Ishikawa (cell line): ENCODE measurements around the gene PLPPR3.

Experiments
- CEBPB ChIP-seq: IDR thresholded peaks from 2 replicates; pipeline ENCODE4 v1.6.1; 2012
- CREB1 ChIP-seq: IDR thresholded peaks from 2 replicates; pipeline ENCODE4 v1.6.1; 2012; ENCODE audit warnings: low read depth
- EGR1 ChIP-seq: IDR thresholded peaks from 2 replicates; pipeline ENCODE4 v1.6.1; 2012
- EP300 ChIP-seq: IDR thresholded peaks from 2 replicates; pipeline ENCODE4 v1.6.1; 2012; ENCODE audit warnings: borderline replicate concordance
- FOXM1 ChIP-seq: IDR thresholded peaks from 2 replicates; pipeline ENCODE4 v1.6.1; 2012; ENCODE audit warnings: low read depth, borderline replicate concordance
- MAX ChIP-seq: IDR thresholded peaks from 2 replicates; pipeline ENCODE4 v1.6.1; 2012
- NFIC ChIP-seq: IDR thresholded peaks from 2 replicates; pipeline ENCODE4 v1.6.1; 2012
- RAD21 ChIP-seq: IDR thresholded peaks from 2 replicates; pipeline ENCODE4 v1.6.1; 2012; ENCODE audit warnings: low read depth
- REST ChIP-seq: IDR thresholded peaks from 2 replicates; pipeline ENCODE4 v1.6.1; 2012; ENCODE audit warnings: low read depth, mild to moderate bottlenecking
- TAF1 ChIP-seq: IDR thresholded peaks from 2 replicates; pipeline ENCODE4 v1.6.1; 2012; ENCODE audit warnings: low read depth, mild to moderate bottlenecking
- TCF12 ChIP-seq: IDR thresholded peaks from 2 replicates; pipeline ENCODE4 v1.6.1; 2012; ENCODE audit warnings: low read depth
- TEAD4 ChIP-seq: IDR thresholded peaks from 2 replicates; pipeline ENCODE4 v1.6.1; 2012
- USF1 ChIP-seq: IDR thresholded peaks from 2 replicates; pipeline ENCODE4 v1.6.1; 2012
- YY1 ChIP-seq: IDR thresholded peaks from 2 replicates; pipeline ENCODE4 v1.6.1; 2012; ENCODE audit warnings: low read depth
- ZBTB7A ChIP-seq: IDR thresholded peaks from 2 replicates; pipeline ENCODE4 v1.6.1; 2012; ENCODE audit warnings: low read depth

The PLPPR3 gene

GRCh38 chr19:778910-779653 lies 42.7 kb downstream of the PLPPR3 start:
- TF ChIP-seq TEAD4 (peak; percentile 7; the same call in 1 of the 2 replicates), MAX (peak; percentile 95), YY1 (no peak), USF1 (0 out of 2 replicates have a peak, but pooled peaks have one; percentile 28), FOXM1 (no peak), NFIC (no peak), CREB1 (no peak), TCF12 (no peak), TAF1 (no peak), CEBPB (peak; percentile 94), REST (no peak)

- no peak for TF ChIP-seq USF1
- no peak for TF ChIP-seq CEBPB
- no peak for TF ChIP-seq EP300
- TF ChIP-seq TCF12 = no peak
- TF ChIP-seq EGR1 = no peak
- no peak for TF ChIP-seq TEAD4
- TF ChIP-seq CREB1 = no peak
- no peak for TF ChIP-seq NFIC
- TF ChIP-seq MAX = no peak
- TF ChIP-seq YY1 = no peak
- TF ChIP-seq RAD21 = no peak
Observed at GRCh38 chr19:776549-776948, 45.2 kb downstream of the PLPPR3 start.

GRCh38 chr19:772730-773436 lies 48.9 kb downstream of the PLPPR3 start:
- TF ChIP-seq ZBTB7A (peak; percentile 84), CEBPB (no peak)

- no peak for TF ChIP-seq TAF1
- no peak for TF ChIP-seq TCF12
- TF ChIP-seq ZBTB7A = no peak
- TF ChIP-seq RAD21 = no peak
- no peak for TF ChIP-seq TEAD4
- TF ChIP-seq USF1 = no peak
- no peak for TF ChIP-seq EP300
Observed at GRCh38 chr19:772063-772462, 49.7 kb downstream of the PLPPR3 start.

GRCh38 chr19:771332-771785 lies 50.4 kb downstream of the PLPPR3 start:
- TF ChIP-seq RAD21 = peak; percentile 32; the same call in 1 of the 2 replicates
- no peak for TF ChIP-seq CEBPB

GRCh38 chr19:769616-770015 lies 52.1 kb downstream of the PLPPR3 start:
- TF ChIP-seq USF1 (no peak), NFIC (no peak), MAX (no peak), FOXM1 (no peak), RAD21 (no peak), CEBPB (no peak), ZBTB7A (no peak)

GRCh38 chr19:768424-768823 lies 53.3 kb downstream of the PLPPR3 start:
- peak; percentile 51; the same call in 1 of the 2 replicates for TF ChIP-seq MAX
- 0 out of 2 replicates have a peak, but pooled peaks have one; percentile 3 for TF ChIP-seq RAD21
- TF ChIP-seq EP300 = peak; percentile 85
- TF ChIP-seq CREB1 = no peak
- TF ChIP-seq EGR1 = no peak
- TF ChIP-seq NFIC = peak; percentile 61
- TF ChIP-seq REST = no peak
- no peak for TF ChIP-seq TAF1
- peak; percentile 14; the same call in 1 of the 2 replicates for TF ChIP-seq USF1
- TF ChIP-seq CEBPB = no peak
- peak; percentile 59; the same call in 1 of the 2 replicates for TF ChIP-seq FOXM1
- peak; percentile 88 for TF ChIP-seq TCF12
- no peak for TF ChIP-seq ZBTB7A
- TF ChIP-seq TEAD4 = peak; percentile 93
- no peak for TF ChIP-seq YY1
